ENCODE results near the gene CHSY3.

Gene CHSY3

DNA sequence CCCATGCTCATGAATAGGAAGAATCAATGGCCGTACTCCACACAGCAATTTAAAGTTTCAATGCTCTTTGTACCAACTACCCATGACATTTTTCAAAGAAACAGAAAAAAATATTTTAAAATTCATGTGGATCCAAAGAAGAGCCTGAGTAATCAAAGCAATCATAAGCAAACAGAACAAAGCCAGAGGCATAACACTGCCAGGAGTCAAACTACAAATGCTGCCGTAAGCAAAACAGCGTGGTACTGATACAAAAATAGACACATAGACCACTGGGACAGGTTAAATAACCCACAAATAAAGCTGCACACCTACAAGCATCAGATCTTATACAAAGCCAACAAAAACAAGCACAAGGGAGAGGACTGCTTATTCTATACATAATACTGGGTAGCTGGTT, 107.7 kb downstream of the CHSY3 start:
- Histone ChIP-seq H3K27ac (ENCODE audit: low read depth, low read length) (no peak overlapping the region), H3K4me1 (ENCODE audit: control insufficient read depth in 1 of 2, insufficient read depth in 2 of 2, low read length in 2 of 2) (no peaks in the 10 kb centered on the region), H3K9me3 (ENCODE audit: control insufficient read depth in 1 of 2, low read length in 2 of 2) (peaks cover 0 to 3% of the 10 kb centered on the region in 2 donors), H3K4me3 (ENCODE audit: low read depth in 1 of 2, low read length in 2 of 2) (no peak overlapping the region), H3K36me3 (ENCODE audit: control insufficient read depth in 1 of 2, insufficient read depth in 2 of 2, low read length in 2 of 2) (no peaks in the 10 kb centered on the region), H3K27me3 (ENCODE audit: control insufficient read depth in 1 of 2, insufficient read depth in 2 of 2, low read length in 2 of 2) (no peaks in the 10 kb centered on the region), H3K9ac (ENCODE audit: low read depth in 1 of 2, low read length in 2 of 2) (no peak overlapping the region)

DNA sequence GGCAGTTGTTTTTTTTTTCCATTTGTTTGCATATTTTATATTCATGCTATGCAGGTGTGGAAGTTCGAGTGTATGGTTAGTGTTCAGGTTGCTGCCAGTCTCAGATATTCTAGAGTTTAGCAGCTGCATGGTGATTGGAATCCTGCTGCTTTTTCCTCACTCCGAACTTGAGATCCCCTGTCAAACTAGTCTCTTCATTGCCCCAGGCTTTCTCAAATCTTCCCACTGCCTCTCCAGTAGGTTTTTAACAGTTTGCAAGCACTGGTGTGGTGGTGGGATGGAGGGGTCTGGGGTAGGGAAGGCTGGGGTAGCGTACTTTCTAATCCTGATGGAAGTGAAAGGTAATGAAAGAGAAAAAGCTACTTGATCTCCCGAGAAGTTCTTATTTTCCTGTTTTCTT, 112.9 kb downstream of the CHSY3 start:
- Histone ChIP-seq H3K36me3 (ENCODE audit: control insufficient read depth in 1 of 2, insufficient read depth in 2 of 2, low read length in 2 of 2) (no peaks in the 10 kb centered on the region), H3K4me1 (ENCODE audit: control insufficient read depth in 1 of 2, insufficient read depth in 2 of 2, low read length in 2 of 2) (no peaks in the 10 kb centered on the region), H3K9ac (ENCODE audit: low read depth in 1 of 2, low read length in 2 of 2) (no peak overlapping the region), H3K9me3 (ENCODE audit: control insufficient read depth in 1 of 2, low read length in 2 of 2) (peaks cover 0 to 3% of the 10 kb centered on the region in 2 donors), H3K27me3 (ENCODE audit: control insufficient read depth in 1 of 2, insufficient read depth in 2 of 2, low read length in 2 of 2) (no peaks in the 10 kb centered on the region), H3K4me3 (ENCODE audit: low read depth in 1 of 2, low read length in 2 of 2) (no peak overlapping the region), H3K27ac (ENCODE audit: low read depth, low read length) (no peak overlapping the region)

- no peak overlapping the region for H3K27ac ChIP-seq (ENCODE audit: low read depth, low read length)
- H3K27me3 ChIP-seq (ENCODE audit: control insufficient read depth in 1 of 2, insufficient read depth in 2 of 2, low read length in 2 of 2): no peaks in the 10 kb centered on the region
- no peaks in the 10 kb centered on the region for H3K36me3 ChIP-seq (ENCODE audit: control insufficient read depth in 1 of 2, insufficient read depth in 2 of 2, low read length in 2 of 2)
- no peaks in the 10 kb centered on the region for H3K9me3 ChIP-seq (ENCODE audit: control insufficient read depth in 1 of 2, low read length in 2 of 2)
- H3K9ac ChIP-seq (ENCODE audit: low read depth in 1 of 2, low read length in 2 of 2): no peak overlapping the region
- H3K4me1 ChIP-seq (ENCODE audit: control insufficient read depth in 1 of 2, insufficient read depth in 2 of 2, low read length in 2 of 2): no peaks in the 10 kb centered on the region
- H3K4me3 ChIP-seq (ENCODE audit: low read depth in 1 of 2, low read length in 2 of 2): no peak overlapping the region
These were observed 114.4 kb downstream of the CHSY3 start for GRCh38 chr5:130018641-130019040.

GRCh38 chr5:130021000-130021399, 116.7 kb downstream of the CHSY3 start:
- Histone ChIP-seq H3K36me3 (ENCODE audit: control insufficient read depth in 1 of 2, insufficient read depth in 2 of 2, low read length in 2 of 2) (no peaks in the 10 kb centered on the region), H3K27me3 (ENCODE audit: control insufficient read depth in 1 of 2, insufficient read depth in 2 of 2, low read length in 2 of 2) (no peaks in the 10 kb centered on the region), H3K9ac (ENCODE audit: low read depth in 1 of 2, low read length in 2 of 2) (no peak overlapping the region), H3K27ac (ENCODE audit: low read depth, low read length) (no peak overlapping the region), H3K9me3 (ENCODE audit: control insufficient read depth in 1 of 2, low read length in 2 of 2) (no peaks in the 10 kb centered on the region), H3K4me1 (ENCODE audit: control insufficient read depth in 1 of 2, insufficient read depth in 2 of 2, low read length in 2 of 2) (no peaks in the 10 kb centered on the region), H3K4me3 (ENCODE audit: low read depth in 1 of 2, low read length in 2 of 2) (no peak overlapping the region)

GRCh38 chr5:130021876-130022275, 117.6 kb downstream of the CHSY3 start:
- H3K4me1 ChIP-seq (ENCODE audit: control insufficient read depth in 1 of 2, insufficient read depth in 2 of 2, low read length in 2 of 2): no peaks in the 10 kb centered on the region
- no peak overlapping the region for H3K9ac ChIP-seq (ENCODE audit: low read depth in 1 of 2, low read length in 2 of 2)
- no peaks in the 10 kb centered on the region for H3K27me3 ChIP-seq (ENCODE audit: control insufficient read depth in 1 of 2, insufficient read depth in 2 of 2, low read length in 2 of 2)
- no peak overlapping the region for H3K27ac ChIP-seq (ENCODE audit: low read depth, low read length)
- H3K36me3 ChIP-seq (ENCODE audit: control insufficient read depth in 1 of 2, insufficient read depth in 2 of 2, low read length in 2 of 2): no peaks in the 10 kb centered on the region
- no peaks in the 10 kb centered on the region for H3K9me3 ChIP-seq (ENCODE audit: control insufficient read depth in 1 of 2, low read length in 2 of 2)
- H3K4me3 ChIP-seq (ENCODE audit: low read depth in 1 of 2, low read length in 2 of 2): no peak overlapping the region

- no peaks in the 10 kb centered on the region for H3K4me1 ChIP-seq (ENCODE audit: control insufficient read depth in 1 of 2, insufficient read depth in 2 of 2, low read length in 2 of 2)
- H3K9me3 ChIP-seq (ENCODE audit: control insufficient read depth in 1 of 2, low read length in 2 of 2): no peaks in the 10 kb centered on the region
- no peaks in the 10 kb centered on the region for H3K36me3 ChIP-seq (ENCODE audit: control insufficient read depth in 1 of 2, insufficient read depth in 2 of 2, low read length in 2 of 2)
- H3K9ac ChIP-seq (ENCODE audit: low read depth in 1 of 2, low read length in 2 of 2): no peak overlapping the region
- no peak overlapping the region for H3K27ac ChIP-seq (ENCODE audit: low read depth, low read length)
- no peak overlapping the region for H3K4me3 ChIP-seq (ENCODE audit: low read depth in 1 of 2, low read length in 2 of 2)
- no peaks in the 10 kb centered on the region for H3K27me3 ChIP-seq (ENCODE audit: control insufficient read depth in 1 of 2, insufficient read depth in 2 of 2, low read length in 2 of 2)
These were observed 119.3 kb downstream of the CHSY3 start for GRCh38 chr5:130023604-130024003.

DNA sequence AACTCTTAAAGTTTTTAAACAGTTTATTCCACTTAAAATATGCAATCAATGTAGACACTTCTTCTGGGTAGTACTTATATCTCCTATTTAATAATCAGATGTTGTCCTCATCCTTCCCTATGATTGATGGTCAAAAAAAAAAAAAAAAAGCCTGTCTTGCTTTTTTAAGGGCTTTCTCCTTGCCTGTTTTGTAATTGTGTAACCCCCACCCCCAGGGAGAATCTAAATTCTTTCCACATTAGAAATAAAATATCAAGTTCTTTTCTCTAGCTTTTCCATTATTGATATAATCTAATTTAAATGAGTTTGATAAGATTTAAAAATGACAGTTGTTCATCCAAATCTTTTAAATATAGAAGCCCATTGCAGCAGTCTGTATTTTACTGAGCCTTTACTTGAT, 119.7 kb downstream of the CHSY3 start:
- Histone ChIP-seq H3K4me3 (ENCODE audit: low read depth in 1 of 2, low read length in 2 of 2) (no peak overlapping the region), H3K9ac (ENCODE audit: low read depth in 1 of 2, low read length in 2 of 2) (no peak overlapping the region)

GRCh38 chr5:130025511-130025910, 121.2 kb downstream of the CHSY3 start:
- Histone ChIP-seq H3K9me3 (ENCODE audit: control insufficient read depth in 1 of 2, low read length in 2 of 2) (no peaks in the 10 kb centered on the region), H3K9ac (ENCODE audit: low read depth in 1 of 2, low read length in 2 of 2) (no peak overlapping the region), H3K36me3 (ENCODE audit: control insufficient read depth in 1 of 2, insufficient read depth in 2 of 2, low read length in 2 of 2) (no peaks in the 10 kb centered on the region), H3K4me1 (ENCODE audit: control insufficient read depth in 1 of 2, insufficient read depth in 2 of 2, low read length in 2 of 2) (no peaks in the 10 kb centered on the region), H3K4me3 (ENCODE audit: low read depth in 1 of 2, low read length in 2 of 2) (no peak overlapping the region), H3K27me3 (ENCODE audit: control insufficient read depth in 1 of 2, insufficient read depth in 2 of 2, low read length in 2 of 2) (no peaks in the 10 kb centered on the region), H3K27ac (ENCODE audit: low read depth, low read length) (no peak overlapping the region)

More for the DNA sequence above, 119.7 kb downstream of the CHSY3 start:
- Histone ChIP-seq H3K27me3 (ENCODE audit: control insufficient read depth in 1 of 2, insufficient read depth in 2 of 2, low read length in 2 of 2) (no peaks in the 10 kb centered on the region), H3K9me3 (ENCODE audit: control insufficient read depth in 1 of 2, low read length in 2 of 2) (no peaks in the 10 kb centered on the region), H3K27ac (ENCODE audit: low read depth, low read length) (no peak overlapping the region), H3K4me1 (ENCODE audit: control insufficient read depth in 1 of 2, insufficient read depth in 2 of 2, low read length in 2 of 2) (no peaks in the 10 kb centered on the region), H3K36me3 (ENCODE audit: control insufficient read depth in 1 of 2, insufficient read depth in 2 of 2, low read length in 2 of 2) (no peaks in the 10 kb centered on the region)

GRCh38 chr5:130032807-130033206, 128.5 kb downstream of the CHSY3 start:
- H3K36me3 ChIP-seq (ENCODE audit: control insufficient read depth in 1 of 2, insufficient read depth in 2 of 2, low read length in 2 of 2): no peaks in the 10 kb centered on the region
- no peak overlapping the region for H3K9ac ChIP-seq (ENCODE audit: low read depth in 1 of 2, low read length in 2 of 2)
- H3K4me3 ChIP-seq (ENCODE audit: low read depth in 1 of 2, low read length in 2 of 2): no peak overlapping the region
- no peaks in the 10 kb centered on the region for H3K4me1 ChIP-seq (ENCODE audit: control insufficient read depth in 1 of 2, insufficient read depth in 2 of 2, low read length in 2 of 2)
- no peaks in the 10 kb centered on the region for H3K9me3 ChIP-seq (ENCODE audit: control insufficient read depth in 1 of 2, low read length in 2 of 2)
- H3K27me3 ChIP-seq (ENCODE audit: control insufficient read depth in 1 of 2, insufficient read depth in 2 of 2, low read length in 2 of 2): no peaks in the 10 kb centered on the region
- no peak overlapping the region for H3K27ac ChIP-seq (ENCODE audit: low read depth, low read length)

DNA sequence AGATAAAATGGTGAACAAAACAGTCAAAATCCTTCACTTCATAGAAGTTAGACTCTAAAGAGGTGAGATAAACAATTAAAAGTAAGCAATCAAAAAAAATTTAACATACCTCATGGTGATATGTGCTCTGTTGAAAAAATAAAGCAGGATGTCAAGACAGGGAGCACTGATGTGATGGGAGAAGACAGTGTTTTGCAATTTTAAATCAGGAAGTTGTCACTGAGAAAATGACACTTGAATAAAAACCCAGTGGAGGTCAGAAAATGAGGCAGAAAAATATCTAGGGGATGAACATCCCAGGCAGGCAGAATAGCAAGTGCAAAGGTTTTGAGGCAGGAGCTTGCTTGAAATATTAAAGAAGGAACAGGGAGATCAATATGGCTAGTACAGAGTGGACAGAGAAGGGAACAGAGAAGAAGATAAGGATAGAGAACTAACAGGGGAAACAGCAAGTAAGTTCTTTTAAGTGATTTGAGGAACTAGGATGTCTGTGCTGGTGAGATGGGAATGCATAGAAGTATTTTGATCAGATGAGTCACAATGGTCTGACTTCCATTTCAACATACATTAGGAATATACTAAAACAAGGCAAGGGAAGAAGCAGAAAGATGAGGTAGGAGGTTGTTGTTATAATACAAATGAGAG, 130.4 kb downstream of the CHSY3 start:
- Histone ChIP-seq H3K36me3 (ENCODE audit: control insufficient read depth in 1 of 2, insufficient read depth in 2 of 2, low read length in 2 of 2) (no peaks in the 10 kb centered on the region), H3K4me3 (ENCODE audit: low read depth in 1 of 2, low read length in 2 of 2) (no peak overlapping the region), H3K27ac (ENCODE audit: low read depth, low read length) (no peak overlapping the region), H3K9ac (ENCODE audit: low read depth in 1 of 2, low read length in 2 of 2) (no peak overlapping the region), H3K9me3 (ENCODE audit: control insufficient read depth in 1 of 2, low read length in 2 of 2) (no peaks in the 10 kb centered on the region), H3K27me3 (ENCODE audit: control insufficient read depth in 1 of 2, insufficient read depth in 2 of 2, low read length in 2 of 2) (no peaks in the 10 kb centered on the region), H3K4me1 (ENCODE audit: control insufficient read depth in 1 of 2, insufficient read depth in 2 of 2, low read length in 2 of 2) (no peaks in the 10 kb centered on the region)

DNA sequence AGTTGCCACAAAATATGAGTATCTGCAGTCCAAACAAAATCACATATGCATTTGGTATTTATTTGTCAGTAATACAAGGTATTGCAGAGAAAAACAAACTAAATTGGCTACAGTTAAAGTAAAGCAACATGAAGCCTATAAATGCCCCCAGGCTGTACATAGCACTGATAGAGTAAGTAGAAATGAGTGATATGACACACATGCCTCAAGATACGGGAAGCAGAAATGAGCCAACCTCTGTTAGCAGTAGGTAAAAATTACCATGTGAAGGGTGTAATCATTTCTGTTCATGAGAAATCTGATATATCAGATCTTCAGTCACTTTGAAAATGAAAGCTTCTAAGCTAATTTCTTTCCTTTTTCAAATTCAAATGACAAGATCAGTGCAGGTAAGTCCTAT, 131.1 kb downstream of the CHSY3 start:
- Histone ChIP-seq H3K4me3 (ENCODE audit: low read depth in 1 of 2, low read length in 2 of 2) (no peak overlapping the region), H3K27ac (ENCODE audit: low read depth, low read length) (no peak overlapping the region), H3K27me3 (ENCODE audit: control insufficient read depth in 1 of 2, insufficient read depth in 2 of 2, low read length in 2 of 2) (no peaks in the 10 kb centered on the region), H3K9me3 (ENCODE audit: control insufficient read depth in 1 of 2, low read length in 2 of 2) (no peaks in the 10 kb centered on the region), H3K4me1 (ENCODE audit: control insufficient read depth in 1 of 2, insufficient read depth in 2 of 2, low read length in 2 of 2) (no peaks in the 10 kb centered on the region), H3K36me3 (ENCODE audit: control insufficient read depth in 1 of 2, insufficient read depth in 2 of 2, low read length in 2 of 2) (no peaks in the 10 kb centered on the region), H3K9ac (ENCODE audit: low read depth in 1 of 2, low read length in 2 of 2) (no peak overlapping the region)

All from duodenal mucosa (tissue), 2 donors.